ENCODE results near the gene KLKB1.

The KLKB1 gene

GRCh38 chr4:186227221-186227620, at the start of gene KLKB1:
TSS of gene KLKB1 (plus strand) at chr4:186227507. CDS start at chr4:186228196, 689 bp downstream.
- DNase-seq (ENCODE audit: low spot score in 2 of 2), result no peak
- Histone ChIP-seq H3K4me1 (no peaks in the 10 kb centered on the region), H3K4me3 (no peak within 1 kb of the TSS), H3K9me3 (no peaks in the 10 kb centered on the region; the same call in 1 of the 2 replicates), H3K27me3 (ENCODE audit: low read depth) (no peaks in the 10 kb centered on the region), H3K36me3 (replicated peaks) (no peaks in the 10 kb centered on the region)
- in situ Hi-C loops (cut with MboI; ENCODE audit: low sequenced_read_pairs), result no loop called here

GRCh38 chr4:186188107-186188506, 39.2 kb upstream of the KLKB1 start:
- Histone ChIP-seq H3K4me3 (no peak overlapping the region), H3K27me3 (ENCODE audit: low read depth) (no peaks in the 10 kb centered on the region), H3K4me1 (peaks cover 5% of the 10 kb centered on the region; the same call in 1 of the 2 replicates), H3K36me3 (replicated peaks) (no peaks in the 10 kb centered on the region), H3K9me3 (no peaks in the 10 kb centered on the region)
- in situ Hi-C loops (cut with MboI; ENCODE audit: low sequenced_read_pairs), result no loop called here
- no peak for DNase-seq (ENCODE audit: low spot score in 2 of 2)

DNA sequence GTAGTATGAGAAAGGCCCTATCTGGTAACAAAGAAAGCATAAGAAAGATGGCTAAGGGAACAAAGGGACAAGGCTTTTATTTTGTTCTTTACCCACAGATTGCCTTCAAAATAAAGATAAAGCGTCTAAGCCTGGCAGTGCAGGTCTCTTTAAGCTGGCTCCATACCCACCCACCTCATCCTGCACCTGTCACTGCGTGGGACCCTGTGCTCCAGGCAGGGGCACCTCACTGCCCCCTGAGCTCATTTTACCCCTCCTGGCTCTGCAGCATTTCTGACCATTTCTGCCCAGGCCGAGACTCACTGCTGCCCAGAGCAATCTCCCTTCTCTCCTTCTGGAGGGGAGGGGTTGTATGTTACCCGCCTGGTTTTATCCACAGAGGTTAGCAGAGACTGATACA, 37.7 kb upstream of the KLKB1 start:
- Histone ChIP-seq H3K9me3 (no peaks in the 10 kb centered on the region), H3K4me1 (peaks cover 5% of the 10 kb centered on the region; the same call in 1 of the 2 replicates), H3K36me3 (replicated peaks) (no peaks in the 10 kb centered on the region), H3K4me3 (no peak overlapping the region), H3K27me3 (ENCODE audit: low read depth) (no peaks in the 10 kb centered on the region)
- no peak for DNase-seq (ENCODE audit: low spot score in 2 of 2)
- in situ Hi-C loops (cut with MboI; ENCODE audit: low sequenced_read_pairs), result no loop called here

GRCh38 chr4:186190581-186191199, 36.6 kb upstream of the KLKB1 start:
- Histone ChIP-seq H3K4me3 (peak overlapping the region; percentile 65), H3K4me1 (peaks cover 5% of the 10 kb centered on the region; the same call in 1 of the 2 replicates), H3K27me3 (ENCODE audit: low read depth) (no peaks in the 10 kb centered on the region), H3K9me3 (no peaks in the 10 kb centered on the region), H3K36me3 (replicated peaks) (no peaks in the 10 kb centered on the region)
- in situ Hi-C loops (cut with MboI; ENCODE audit: low sequenced_read_pairs), result no loop called here
- peak; percentile 43 to 60 for DNase-seq (ENCODE audit: low spot score in 2 of 2)

GRCh38 chr4:186191200-186192065, 35.9 kb upstream of the KLKB1 start, which contains the start of gene CYP4V2:
TSS of gene CYP4V2 (plus strand) at chr4:186191567. CDS start at chr4:186191824, 257 bp downstream.
- Histone ChIP-seq H3K27me3 (ENCODE audit: low read depth) (no peaks in the 10 kb centered on the region), H3K9me3 (no peaks in the 10 kb centered on the region), H3K4me1 (peaks cover 5% of the 10 kb centered on the region; the same call in 1 of the 2 replicates), H3K4me3 (peak within 1 kb of the TSS; percentile 65), H3K36me3 (replicated peaks) (no peaks in the 10 kb centered on the region)
- peak; percentile 50 to 81 for DNase-seq (ENCODE audit: low spot score in 2 of 2)
- in situ Hi-C loops (cut with MboI; ENCODE audit: low sequenced_read_pairs), result no loop called here

DNA sequence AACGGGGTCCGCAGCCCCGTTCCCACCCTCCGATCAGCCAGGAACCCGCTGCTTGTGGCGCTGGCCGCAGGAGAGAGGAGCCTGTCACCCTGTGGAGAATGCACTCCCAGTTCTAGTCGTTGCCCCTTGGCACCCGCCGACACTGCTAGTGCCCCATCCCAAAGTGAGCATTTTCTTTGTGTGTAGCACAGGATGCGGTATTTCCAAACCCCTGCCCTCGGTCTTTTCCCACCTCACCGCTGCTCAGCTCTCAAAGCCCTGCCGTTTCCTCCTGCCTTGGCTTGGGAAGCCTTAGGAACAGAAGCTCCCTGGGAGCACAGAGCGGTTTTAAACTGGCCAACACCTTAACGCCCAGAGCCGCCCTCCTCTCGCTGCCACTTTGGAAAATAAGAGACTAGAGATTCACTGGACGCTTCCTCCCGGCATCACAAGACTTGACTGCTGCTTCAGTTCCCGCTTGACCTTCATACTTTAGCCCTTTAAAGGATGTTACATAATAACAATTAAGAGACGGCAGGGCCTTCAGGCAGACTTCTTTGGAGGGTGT, 35.2 kb upstream of the KLKB1 start:
- peak overlapping the region; percentile 65 for H3K4me3 ChIP-seq
- H3K9me3 ChIP-seq, result no peaks in the 10 kb centered on the region
- DNase-seq (ENCODE audit: low spot score in 2 of 2), result peak; percentile 13 to 43
- H3K4me1 ChIP-seq, result peaks cover 5% of the 10 kb centered on the region; the same call in 1 of the 2 replicates
- H3K27me3 ChIP-seq (ENCODE audit: low read depth), result no peaks in the 10 kb centered on the region
- in situ Hi-C loops (cut with MboI; ENCODE audit: low sequenced_read_pairs), result no loop called here
- H3K36me3 ChIP-seq (replicated peaks), result no peaks in the 10 kb centered on the region

- peaks cover 5% of the 10 kb centered on the region; the same call in 1 of the 2 replicates for H3K4me1 ChIP-seq
- H3K9me3 ChIP-seq, result no peaks in the 10 kb centered on the region
- no peaks in the 10 kb centered on the region for H3K27me3 ChIP-seq (ENCODE audit: low read depth)
- DNase-seq (ENCODE audit: low spot score in 2 of 2), result no peak
- in situ Hi-C loops (cut with MboI; ENCODE audit: low sequenced_read_pairs), result no loop called here
- H3K36me3 ChIP-seq (replicated peaks), result no peaks in the 10 kb centered on the region
- H3K4me3 ChIP-seq, result no peak overlapping the region
Observed at GRCh38 chr4:186193851-186194250, 33.5 kb upstream of the KLKB1 start.

GRCh38 chr4:186196063-186196462, 31.2 kb upstream of the KLKB1 start:
- in situ Hi-C loops (cut with MboI; ENCODE audit: low sequenced_read_pairs), result no loop called here
- no peak overlapping the region for H3K4me3 ChIP-seq
- no peaks in the 10 kb centered on the region for H3K9me3 ChIP-seq
- H3K27me3 ChIP-seq (ENCODE audit: low read depth), result no peaks in the 10 kb centered on the region
- H3K36me3 ChIP-seq (replicated peaks), result no peaks in the 10 kb centered on the region
- DNase-seq (ENCODE audit: low spot score in 2 of 2), result no peak
- H3K4me1 ChIP-seq, result no peaks in the 10 kb centered on the region

- Histone ChIP-seq H3K4me3 (no peak overlapping the region), H3K36me3 (replicated peaks) (no peaks in the 10 kb centered on the region), H3K27me3 (ENCODE audit: low read depth) (no peaks in the 10 kb centered on the region), H3K4me1 (no peaks in the 10 kb centered on the region), H3K9me3 (no peaks in the 10 kb centered on the region)
- in situ Hi-C loops (cut with MboI; ENCODE audit: low sequenced_read_pairs), result no loop called here
- DNase-seq (ENCODE audit: low spot score in 2 of 2), result no peak
Observed at GRCh38 chr4:186200516-186200915, 26.8 kb upstream of the KLKB1 start.

- no peaks in the 10 kb centered on the region for H3K36me3 ChIP-seq (replicated peaks)
- in situ Hi-C loops (cut with MboI; ENCODE audit: low sequenced_read_pairs), result no loop called here
- no peak overlapping the region for H3K4me3 ChIP-seq
- no peaks in the 10 kb centered on the region for H3K4me1 ChIP-seq
- no peaks in the 10 kb centered on the region for H3K9me3 ChIP-seq
- no peak for DNase-seq (ENCODE audit: low spot score in 2 of 2)
- no peaks in the 10 kb centered on the region for H3K27me3 ChIP-seq (ENCODE audit: low read depth)
Observed at GRCh38 chr4:186201010-186201409, 26.3 kb upstream of the KLKB1 start.

DNA sequence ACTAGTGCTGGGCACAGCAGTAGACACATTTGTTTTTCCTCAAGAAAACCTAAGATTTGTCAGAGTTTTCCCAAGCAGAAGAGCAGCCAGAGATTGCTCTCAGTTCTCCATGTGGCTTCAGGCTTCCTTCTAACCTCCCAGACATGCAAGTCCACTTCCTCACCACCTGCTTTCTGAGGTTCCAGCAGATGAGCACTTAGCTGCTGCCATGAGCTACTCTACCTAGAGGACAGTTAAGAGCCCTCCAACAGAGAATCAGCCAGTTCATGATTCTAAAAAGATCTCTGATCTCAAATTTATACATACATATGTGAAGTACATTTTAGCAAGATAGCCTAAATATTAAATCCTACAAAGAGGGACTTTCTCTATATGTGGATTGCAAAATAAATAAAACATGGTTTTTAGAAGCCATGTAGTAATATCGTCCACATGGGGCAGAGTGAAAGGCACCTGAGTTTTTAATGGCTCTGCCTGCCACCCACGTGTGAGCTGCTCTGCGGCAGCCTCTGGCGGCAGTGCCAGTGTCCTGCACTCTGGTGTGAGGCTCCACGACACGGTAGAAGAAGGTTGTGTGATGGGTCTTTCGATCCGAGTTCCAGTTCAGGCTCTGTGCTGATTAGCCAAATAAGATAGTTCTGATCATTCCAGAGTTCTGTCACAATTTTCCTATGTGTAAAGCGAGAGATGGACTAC, 25.6 kb upstream of the KLKB1 start:
- H3K4me1 ChIP-seq, result no peaks in the 10 kb centered on the region
- no peaks in the 10 kb centered on the region for H3K9me3 ChIP-seq
- no peaks in the 10 kb centered on the region for H3K36me3 ChIP-seq (replicated peaks)
- no peak overlapping the region for H3K4me3 ChIP-seq
- in situ Hi-C loops (cut with MboI; ENCODE audit: low sequenced_read_pairs), result no loop called here
- DNase-seq (ENCODE audit: low spot score in 2 of 2), result no peak
- no peaks in the 10 kb centered on the region for H3K27me3 ChIP-seq (ENCODE audit: low read depth)

DNA sequence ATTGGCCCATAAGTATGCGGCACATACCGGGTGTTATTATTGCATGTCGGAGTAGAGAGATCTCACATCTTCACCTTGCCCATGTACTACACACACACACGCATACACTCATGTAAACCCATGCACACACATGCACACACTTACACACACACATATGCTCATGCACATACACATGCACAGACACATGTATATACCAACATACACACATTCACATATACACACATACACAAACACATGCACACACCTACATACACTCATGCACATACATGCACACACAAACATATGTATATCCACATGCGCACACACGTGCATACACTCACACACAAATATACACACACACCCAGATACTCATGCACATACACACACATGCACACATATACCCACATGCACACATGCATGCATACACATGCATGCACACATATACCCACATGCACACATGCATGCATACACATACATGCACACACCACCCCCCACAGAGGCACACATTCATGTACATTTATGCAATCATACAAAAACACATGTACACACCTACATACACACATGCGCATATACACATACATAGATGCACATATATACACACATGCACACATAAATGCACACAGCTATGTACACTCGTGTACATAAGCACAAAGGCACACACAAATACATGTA, 24.7 kb upstream of the KLKB1 start:
- no peaks in the 10 kb centered on the region for H3K27me3 ChIP-seq (ENCODE audit: low read depth)
- DNase-seq (ENCODE audit: low spot score in 2 of 2), result no peak
- no peaks in the 10 kb centered on the region for H3K9me3 ChIP-seq
- no peaks in the 10 kb centered on the region for H3K4me1 ChIP-seq
- no peaks in the 10 kb centered on the region for H3K36me3 ChIP-seq (replicated peaks)
- H3K4me3 ChIP-seq, result no peak overlapping the region
- in situ Hi-C loops (cut with MboI; ENCODE audit: low sequenced_read_pairs), result no loop called here

DNA sequence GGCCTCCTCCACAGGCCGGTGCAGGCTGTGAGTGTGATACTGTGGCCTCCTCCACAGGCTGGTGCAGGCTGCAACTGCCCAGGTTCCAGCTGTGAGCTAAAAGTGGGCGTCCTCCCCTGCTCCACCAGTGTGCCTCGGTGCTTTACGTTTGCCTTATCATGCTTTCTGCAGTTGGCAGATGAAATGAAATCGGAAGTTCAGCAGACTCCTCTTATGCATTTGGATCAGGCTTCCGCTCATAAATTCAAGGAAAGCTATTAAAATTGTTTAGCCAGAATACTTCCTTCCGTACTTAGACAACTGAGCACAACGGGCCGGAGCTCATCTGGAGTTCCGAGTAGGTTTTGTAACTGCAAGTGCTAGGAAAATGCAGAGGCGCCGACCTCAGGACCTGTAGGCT, 23.9 kb upstream of the KLKB1 start:
- Histone ChIP-seq H3K27me3 (ENCODE audit: low read depth) (no peaks in the 10 kb centered on the region), H3K4me3 (no peak overlapping the region)
- in situ Hi-C loops (cut with MboI; ENCODE audit: low sequenced_read_pairs), result no loop called here

More for the DNA sequence above, 23.9 kb upstream of the KLKB1 start:
- DNase-seq (ENCODE audit: low spot score in 2 of 2), result no peak
- H3K9me3 ChIP-seq, result no peaks in the 10 kb centered on the region
- no peaks in the 10 kb centered on the region for H3K36me3 ChIP-seq (replicated peaks)
- no peaks in the 10 kb centered on the region for H3K4me1 ChIP-seq

All from HAP-1 (cell line).